Sciatic nerve (tissue), 2 donors: ENCODE data around the gene ITGA4. TPM values are rescaled to one million over a fixed set of nuclear protein-coding genes. Genes with fewer than 3 reads are reported as not detected.
"Not testable (repeated sequence)": the region's sequence is repeated elsewhere in the genome, so short reads cannot be mapped to it uniquely, and the experiment has no call there.

Source experiments
- ATAC-seq: fragments of 200-7000 bp; cut with Tn5 transposase; one replicate; pipeline ENCODE4 v1.9.1; 2020; ENCODE audit warnings: mild to moderate bottlenecking, moderate library complexity
- DNase-seq: peaks from one replicate; pipeline ENCODE4 v3.0.0-alpha.2; 2020; ENCODE audit warnings: low spot score
- intact Hi-C: fragments of 100-400 bp; cut with DNase I; formaldehyde crosslinking; loops from one replicate; pipeline ENCODE4 v1.14.2; 2022
- total RNA-seq: library from RNA; stranded (reverse); fragmentation: NEBNext Ultra II Directional; extraction: Animal tissue kit (Norgen Biotek cat#: 25700); gene quantifications from one replicate; pipeline ENCODE4 v1.2.1, GENCODE V29; 2021
- donor health status: DM: no; HTN: no; CAD: no.
- donor health status: DM: no; HTN: no; CAD: no.

Gene ITGA4
- 18.1 TPM for total RNA-seq

DNA sequence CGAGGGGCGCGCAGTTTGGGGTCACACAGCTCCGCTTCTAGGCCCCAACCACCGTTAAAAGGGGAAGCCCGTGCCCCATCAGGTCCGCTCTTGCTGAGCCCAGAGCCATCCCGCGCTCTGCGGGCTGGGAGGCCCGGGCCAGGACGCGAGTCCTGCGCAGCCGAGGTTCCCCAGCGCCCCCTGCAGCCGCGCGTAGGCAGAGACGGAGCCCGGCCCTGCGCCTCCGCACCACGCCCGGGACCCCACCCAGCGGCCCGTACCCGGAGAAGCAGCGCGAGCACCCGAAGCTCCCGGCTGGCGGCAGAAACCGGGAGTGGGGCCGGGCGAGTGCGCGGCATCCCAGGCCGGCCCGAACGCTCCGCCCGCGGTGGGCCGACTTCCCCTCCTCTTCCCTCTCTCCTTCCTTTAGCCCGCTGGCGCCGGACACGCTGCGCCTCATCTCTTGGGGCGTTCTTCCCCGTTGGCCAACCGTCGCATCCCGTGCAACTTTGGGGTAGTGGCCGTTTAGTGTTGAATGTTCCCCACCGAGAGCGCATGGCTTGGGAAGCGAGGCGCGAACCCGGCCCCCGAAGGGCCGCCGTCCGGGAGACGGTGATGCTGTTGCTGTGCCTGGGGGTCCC lies at the start of gene ITGA4:
Gene ITGA4, plus strand, starts transcription at position 266 of the 620 bp plus-strand sequence. Its CDS starts 269 bp downstream, at position 535.
- peak; percentile 85 for DNase-seq
- intact Hi-C loops: no loop called here
- ATAC-seq: peak; percentile 91

DNA sequence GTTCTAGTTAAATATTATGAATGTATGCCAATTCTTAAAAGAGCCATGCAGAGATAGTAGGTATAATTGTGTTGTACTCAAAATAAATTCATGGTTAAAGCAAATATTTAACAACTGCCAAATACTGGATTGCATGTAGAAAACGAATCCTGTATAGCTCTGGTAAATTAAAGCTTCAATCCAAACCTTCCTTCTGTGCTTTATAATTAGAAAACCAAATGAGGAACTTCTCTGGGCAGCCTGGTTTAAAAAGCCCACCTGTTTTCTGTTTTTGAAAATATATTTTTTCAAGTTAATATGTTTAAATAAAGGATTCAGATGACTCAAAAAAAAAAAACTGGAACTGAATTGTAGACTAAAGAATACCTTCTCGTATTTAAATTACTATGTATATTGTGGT lies 48.3 kb upstream of the ITGA4 start:
- no peak for ATAC-seq
- intact Hi-C loops: no loop called here
- DNase-seq: no peak

DNA sequence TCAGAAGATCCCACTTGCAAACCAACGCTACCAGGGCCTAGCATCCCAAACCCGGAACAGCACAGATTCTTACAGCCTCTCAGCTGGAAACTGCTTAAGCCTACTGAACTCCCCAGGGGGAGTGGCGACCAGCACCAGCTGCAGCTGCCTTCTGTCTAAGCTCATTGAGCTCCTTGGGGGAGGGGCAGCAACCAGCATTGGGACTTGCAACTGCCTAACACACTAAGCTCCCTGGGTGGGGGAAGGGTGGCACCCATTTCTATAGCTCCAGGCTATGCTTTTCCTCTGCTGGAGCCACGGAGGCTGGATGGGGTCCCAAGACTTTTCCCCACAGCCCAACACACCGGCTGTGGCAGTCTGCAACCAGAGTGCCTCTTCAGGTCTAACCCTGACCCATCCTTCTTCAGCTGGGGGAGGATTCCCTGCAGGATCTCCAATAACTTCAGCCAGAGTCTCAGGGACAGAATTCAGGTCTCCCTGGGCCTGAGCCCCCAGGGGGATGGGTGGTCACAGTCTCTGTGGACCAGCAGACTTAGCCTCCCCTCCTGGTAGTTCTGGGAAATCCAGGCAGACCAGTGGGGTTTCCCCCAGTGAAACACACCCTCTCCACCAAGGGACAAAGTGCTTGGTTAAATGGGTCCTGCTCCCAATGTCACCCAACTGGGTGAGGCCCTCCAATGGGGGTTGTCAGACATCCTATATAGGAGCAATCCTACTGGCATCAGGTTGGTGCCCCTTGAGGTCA lies 45.9 kb upstream of the ITGA4 start:
- intact Hi-C loops: no loop called here
- DNase-seq: no peak

DNA sequence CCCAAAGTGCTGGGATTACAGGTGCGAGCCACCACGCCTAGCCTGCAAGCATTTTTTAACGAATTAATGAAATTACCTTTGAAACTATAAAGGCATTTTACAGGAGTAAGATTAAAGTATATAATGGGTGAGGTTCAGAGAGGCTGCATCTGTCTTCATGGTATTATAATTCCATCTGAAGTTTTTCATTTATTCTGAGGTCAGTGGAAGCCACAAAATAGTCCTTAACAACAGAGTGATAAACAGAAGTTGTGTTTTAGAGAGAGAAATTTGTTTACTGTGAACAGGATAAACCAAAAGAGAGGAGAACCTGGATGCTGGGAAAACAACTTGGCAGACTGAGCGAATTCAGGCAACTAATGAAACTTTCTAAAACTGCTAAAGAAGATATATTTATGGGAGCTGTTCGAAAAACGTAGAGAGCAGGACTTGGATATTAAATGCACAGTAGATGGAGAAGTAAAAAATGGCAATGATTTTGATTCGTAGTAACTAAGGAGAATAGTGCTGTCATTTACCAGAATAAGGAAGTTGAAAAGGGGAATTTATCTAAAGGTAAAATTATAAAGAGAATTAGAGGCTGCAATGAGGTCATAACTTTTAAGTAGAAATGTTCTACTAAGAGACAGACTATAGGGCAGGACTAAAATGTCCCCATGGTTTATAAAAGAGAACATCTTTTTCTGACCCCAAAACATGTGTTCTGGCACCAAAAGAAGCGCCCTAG lies 37.9 kb upstream of the ITGA4 start:
- ATAC-seq (no peak), DNase-seq (no peak)
- intact Hi-C loops: no loop called here

More for the DNA sequence above, 45.9 kb upstream of the ITGA4 start:
- no peak for ATAC-seq

DNA sequence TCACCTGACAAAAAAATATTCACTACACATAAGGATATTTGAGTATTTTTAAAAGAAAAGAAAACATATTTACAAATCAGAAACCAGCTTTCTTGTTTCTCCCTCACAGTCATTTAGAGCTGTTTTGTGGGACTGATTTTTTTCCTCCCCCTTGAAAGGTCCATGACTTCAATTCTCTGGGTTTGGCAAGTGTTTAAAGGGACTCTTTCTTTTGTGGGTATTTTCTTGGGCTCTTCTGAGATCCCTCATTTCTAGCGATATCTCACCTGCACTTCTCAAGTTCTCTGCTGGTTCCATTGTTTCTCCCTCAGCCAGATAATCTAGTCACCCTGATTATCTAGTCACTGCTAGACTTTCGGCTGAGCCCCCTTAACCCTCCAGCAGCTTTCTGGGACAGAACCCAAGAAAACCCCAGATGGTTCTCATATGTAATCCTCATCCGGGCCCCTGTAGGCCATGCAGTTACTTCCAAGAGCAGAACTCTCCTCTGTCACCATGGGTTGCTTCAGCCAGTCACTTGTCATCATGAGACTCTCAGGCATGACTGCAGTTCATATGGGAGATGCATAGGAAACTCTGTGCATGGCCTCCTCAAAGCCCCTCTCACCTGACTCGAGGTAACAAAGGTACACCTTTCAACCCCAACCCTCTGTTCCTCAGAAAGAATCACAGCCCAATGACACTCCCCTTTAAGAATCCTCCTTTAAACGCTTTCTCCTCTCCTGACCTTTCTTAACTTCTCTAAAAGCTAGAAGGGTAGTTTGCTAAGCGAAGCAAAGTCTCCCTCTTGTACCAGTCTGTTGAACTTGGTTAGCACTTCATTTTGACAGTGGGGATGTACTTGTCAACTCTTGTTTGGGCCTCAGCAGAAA lies 36.7 kb upstream of the ITGA4 start:
- ATAC-seq (no peak), DNase-seq (no peak)
- intact Hi-C loops: no loop called here

DNA sequence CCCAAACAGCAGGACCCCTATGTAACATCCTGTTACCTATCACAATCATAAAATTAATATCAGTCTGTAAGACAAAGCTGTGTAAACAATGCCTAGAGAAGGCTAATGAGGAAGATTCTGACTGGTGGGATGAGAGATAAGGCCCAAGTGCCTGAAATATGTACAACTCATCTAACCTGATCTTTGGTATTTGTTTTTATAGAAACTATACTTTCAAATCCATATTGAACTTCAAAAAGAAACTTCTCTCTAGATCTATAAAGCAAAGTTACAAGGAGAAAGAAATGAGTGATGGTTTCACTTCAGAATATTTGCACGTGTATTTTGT lies 36.1 kb upstream of the ITGA4 start:
- DNase-seq (no peak), ATAC-seq (no peak)
- intact Hi-C loops: no loop called here

DNA sequence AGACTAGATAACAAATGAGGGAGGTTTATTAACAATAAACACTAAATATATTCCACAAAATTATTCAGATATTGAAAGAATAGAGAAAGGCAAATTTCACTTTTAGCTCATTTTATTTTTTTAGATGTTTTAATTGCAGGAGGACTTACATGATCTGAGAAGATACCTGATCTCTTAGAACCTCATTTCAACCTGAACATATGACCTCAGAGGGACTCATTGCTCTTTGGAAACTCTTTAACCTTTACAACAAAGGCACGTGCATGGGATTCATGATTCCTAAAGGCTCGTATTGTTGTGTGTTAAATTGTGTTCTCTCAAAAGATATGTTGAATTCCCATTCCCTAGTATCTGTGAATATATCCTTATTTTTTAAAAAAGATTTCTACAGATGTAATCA lies 35.7 kb upstream of the ITGA4 start:
- ATAC-seq (no peak), DNase-seq (no peak)
- intact Hi-C loops: no loop called here

DNA sequence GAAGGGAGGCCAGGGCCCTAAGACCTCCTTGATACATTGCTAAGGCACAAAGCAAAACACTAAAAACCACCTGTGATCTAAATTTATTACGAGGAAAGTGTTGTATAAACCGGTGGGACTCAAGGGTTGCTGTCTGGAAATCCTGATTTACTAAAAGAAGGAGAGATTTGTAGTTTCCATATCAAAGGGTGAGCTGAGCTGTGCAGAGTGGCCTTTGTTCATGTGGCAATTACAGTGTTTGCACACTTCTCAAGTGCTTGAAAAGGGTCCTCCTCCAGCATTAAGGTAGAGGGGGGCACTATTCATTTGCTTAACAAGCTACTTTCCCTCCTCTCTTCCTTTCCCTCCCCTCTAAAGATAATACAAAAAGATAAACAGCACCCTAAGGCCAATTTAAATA lies 30.5 kb upstream of the ITGA4 start:
- intact Hi-C loops: no loop called here
- ATAC-seq (no peak), DNase-seq (no peak)

DNA sequence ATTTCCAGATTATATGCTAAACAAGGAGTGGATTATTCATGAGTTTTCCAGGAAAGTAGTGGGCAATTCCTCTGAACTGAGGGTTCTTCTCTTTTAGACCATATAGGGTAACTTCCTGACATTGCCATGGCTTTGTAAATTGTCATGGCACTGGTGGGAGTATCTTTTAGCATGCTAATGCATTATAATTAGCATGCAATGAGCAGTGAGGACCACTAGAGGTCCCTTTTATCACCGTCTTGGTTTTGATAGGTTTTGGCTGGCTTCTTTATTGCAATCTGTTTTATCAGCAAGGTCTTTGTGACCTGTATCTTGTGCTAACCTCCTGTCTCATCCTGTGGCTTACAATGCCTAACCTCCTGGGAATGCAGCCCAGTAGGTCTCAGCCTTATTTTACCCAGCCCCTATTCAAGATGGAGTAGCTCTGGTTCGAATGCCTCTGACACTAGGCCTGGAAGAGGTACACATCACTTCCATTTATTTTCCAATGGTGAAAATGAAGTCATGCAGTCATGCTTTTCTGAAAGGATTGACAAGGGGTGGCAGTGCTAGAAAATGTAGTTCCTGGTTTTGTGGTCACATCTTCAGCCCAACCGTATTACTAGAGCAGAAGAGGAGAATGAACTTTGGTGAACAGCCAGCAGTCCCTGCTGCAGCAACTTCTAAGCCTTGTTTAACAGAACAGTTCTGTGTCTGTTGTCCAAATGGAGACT lies 26.6 kb upstream of the ITGA4 start:
- intact Hi-C loops: no loop called here
- DNase-seq (no peak), ATAC-seq (no peak)

DNA sequence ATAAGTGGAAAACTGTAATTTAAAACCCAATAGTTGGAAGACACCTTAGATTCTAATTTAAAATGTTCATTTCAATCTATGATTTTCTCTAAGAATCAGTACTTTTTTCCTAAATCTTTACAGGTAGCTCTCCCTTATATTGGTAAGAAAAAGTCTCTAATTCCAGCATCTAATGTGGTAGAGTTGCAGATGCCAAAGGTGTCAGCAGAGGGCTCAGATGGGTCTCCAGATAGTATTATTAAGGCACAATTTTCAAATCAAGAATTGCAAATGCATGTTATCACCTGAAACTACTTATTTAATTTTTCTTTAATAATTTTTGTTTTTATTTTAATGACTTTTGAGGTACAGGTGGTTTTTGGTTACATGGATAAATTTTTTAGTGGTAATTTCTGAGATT lies 25.5 kb upstream of the ITGA4 start:
- no peak for DNase-seq
- intact Hi-C loops: no loop called here
- no peak for ATAC-seq

DNA sequence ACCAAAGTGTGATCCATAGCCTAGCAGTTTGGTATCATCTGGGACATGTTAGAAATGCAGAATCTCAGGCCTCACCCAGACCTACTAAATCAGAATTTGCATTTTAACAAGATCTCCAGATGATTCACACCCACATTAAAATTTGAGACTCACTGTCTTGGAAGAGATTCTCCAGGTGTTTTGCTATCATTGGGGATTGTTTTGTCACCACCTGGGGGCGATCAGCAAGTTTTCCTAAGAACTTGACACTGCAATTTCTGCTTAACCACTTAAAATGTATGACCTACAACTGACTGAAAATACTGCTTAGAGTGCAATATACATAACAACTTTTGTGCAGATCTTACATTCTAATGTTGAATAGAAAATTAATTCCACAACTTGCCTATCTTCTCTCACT lies 18.9 kb upstream of the ITGA4 start:
- no peak for ATAC-seq
- intact Hi-C loops: no loop called here
- DNase-seq: no peak

DNA sequence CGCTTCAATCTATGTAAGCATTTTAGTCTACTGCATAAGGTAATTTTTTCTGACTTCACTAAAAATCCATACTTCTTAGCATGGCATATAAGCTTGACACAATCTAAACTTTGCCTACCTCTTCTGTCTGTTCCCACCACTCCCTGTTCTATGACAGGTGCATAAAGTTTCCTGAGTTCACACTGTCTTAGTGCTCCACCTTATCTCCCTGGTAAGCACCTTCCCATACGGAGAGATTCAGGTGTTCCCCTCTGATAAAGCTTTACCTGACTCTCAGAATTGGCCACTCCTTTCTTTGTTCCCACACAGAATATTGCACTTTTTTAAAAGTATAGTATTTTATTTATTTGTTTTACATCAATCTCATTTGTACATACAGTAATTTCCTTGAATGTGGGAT lies 16.8 kb upstream of the ITGA4 start:
- DNase-seq (no peak), ATAC-seq (no peak)
- intact Hi-C loops: no loop called here

DNA sequence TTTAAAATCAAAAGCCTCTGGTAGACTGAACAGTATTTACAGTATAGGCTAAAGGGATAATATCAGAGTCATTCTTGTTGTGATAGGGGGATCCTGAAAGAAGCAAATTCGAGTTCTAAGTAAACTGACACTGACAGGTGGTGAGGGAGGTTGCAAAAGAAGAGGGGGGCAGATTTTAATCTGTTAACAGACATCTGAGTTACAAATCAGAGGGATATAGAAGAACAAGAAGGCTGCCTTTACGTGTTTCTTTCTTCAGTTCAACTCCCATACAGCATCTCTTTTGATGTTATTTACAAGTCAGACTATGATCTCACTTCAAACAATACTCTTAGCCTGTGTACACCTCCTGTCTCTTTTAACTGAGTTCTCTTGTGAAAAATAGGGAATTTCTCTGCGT lies 16.3 kb upstream of the ITGA4 start:
- ATAC-seq: no peak

DNA sequence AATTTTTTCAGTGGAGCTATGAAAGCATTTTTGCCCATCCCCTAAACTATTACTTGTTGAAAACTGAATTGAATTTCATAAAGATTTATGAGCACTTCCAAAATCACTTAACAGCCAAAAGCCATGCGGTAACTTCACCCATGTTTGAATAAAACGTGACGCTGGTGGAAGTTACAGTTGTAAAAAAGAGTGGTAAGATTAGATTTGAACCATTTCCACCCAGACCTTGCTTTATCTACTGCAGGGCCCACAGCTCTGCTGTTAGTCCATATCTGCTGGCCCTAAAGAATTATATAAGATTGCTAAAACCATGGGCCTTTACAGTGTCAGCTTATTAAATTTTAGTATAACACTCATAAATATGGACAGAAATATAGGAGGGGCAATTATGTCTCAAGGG lies 15.5 kb upstream of the ITGA4 start:
- intact Hi-C loops: no loop called here
- DNase-seq (no peak), ATAC-seq (no peak)

More for the DNA sequence above, 16.3 kb upstream of the ITGA4 start:
- DNase-seq: no peak
- intact Hi-C loops: no loop called here

DNA sequence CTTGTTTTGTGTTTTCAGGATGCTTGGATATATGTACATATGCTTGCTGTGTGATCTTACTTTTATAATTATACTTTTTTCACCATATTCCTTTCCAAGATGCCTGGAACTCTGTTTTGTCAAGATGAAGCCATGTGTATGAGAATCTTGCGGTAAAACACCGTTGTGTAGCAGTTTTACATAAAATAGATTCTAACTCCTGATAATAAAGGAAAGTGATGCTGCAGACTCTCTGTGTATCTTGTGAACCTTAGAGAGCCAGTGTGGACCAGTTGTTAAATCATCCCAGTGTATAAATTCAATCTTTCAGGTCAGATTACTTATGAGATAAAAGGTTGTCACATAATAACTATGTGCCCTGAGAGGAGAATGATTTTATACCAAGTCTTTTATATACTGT lies 12.5 kb upstream of the ITGA4 start:
- DNase-seq: no peak
- intact Hi-C loops: no loop called here
- ATAC-seq: no peak

DNA sequence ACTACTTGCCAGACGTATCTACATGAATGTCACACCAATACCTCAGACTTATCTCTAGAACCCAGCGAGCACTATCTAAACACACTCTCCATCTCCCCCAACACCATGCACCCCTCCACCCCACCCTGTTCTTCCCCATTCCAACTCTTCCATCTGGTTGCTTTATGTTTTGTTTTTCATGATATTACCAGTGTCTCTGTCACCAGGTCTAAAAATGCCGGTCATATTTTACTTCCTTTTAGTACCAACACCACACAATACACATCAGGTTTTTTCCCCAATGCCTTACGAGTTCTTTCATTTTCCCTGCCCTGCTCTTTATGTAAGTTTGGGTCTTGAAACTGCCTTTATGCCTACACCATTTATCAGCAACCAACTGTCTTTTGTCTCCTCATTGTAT lies 10.2 kb upstream of the ITGA4 start:
- ATAC-seq (no peak), DNase-seq (no peak)
- intact Hi-C loops: no loop called here

DNA sequence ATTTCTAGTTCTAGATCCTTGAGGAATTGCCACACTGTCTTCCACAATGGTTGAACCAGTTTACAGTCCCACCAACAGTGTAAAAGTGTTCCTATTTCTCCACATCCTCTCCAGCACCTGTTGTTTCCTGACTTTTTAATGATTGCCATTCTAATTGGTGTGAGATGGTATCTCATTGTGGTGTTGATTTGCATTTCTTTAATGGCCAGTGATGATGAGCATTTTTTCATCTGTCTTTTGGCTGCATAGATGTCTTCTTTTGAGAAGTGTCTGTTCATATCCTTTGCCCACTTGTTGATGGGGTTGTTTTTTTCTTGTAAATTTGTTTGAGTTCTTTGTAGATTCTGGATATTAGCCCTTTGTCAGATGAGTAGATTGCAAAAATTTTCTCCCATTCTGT lies 7.9 kb upstream of the ITGA4 start:
- DNase-seq, intact Hi-C loops, ATAC-seq: not testable (repeated sequence)

DNA sequence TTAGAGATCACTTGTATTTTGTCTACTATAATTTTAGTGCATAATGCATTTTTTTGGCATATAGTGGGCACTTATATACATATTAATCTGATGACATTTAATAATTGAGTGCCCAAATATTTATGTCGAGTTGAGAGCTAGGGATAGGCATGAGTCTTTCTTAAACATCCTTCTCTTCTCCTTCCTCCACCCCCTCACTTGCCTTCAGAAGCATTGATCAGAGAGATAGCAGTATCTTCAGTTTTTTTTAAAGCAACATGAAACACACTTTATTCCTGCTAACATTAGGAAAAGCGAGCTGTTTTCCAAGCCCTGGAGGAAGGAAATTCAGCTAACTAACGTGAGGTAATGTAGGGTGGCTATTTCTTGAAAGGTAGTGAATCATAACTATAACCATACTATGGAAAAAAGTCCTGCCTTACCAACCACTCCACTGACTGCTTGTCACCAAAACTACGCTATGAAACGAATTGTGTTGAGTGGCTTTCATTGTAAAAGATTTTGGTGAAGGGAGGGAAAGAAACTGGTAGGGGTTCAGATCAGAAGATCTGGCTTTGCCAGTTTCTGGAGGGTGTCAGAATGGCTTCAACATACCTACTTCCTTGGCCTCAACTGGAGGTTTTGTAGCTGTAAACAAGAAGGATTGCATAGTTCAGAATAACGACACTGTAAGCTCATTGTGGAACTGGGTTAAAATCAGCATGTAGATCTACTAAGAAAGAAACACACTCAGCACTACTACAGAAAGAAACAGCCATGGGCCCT lies 2.3 kb upstream of the ITGA4 start:
- ATAC-seq: no peak
- DNase-seq: no peak
- intact Hi-C loops: no loop called here
